GM12878 (cell line): ENCODE measurements around the gene TPRG1. TPM values are rescaled to one million over a fixed set of nuclear protein-coding genes. Genes with fewer than 3 reads are reported as not detected.

ENCODE experiments used
- ATAC-seq: fragments of 200-7000 bp; cut with Tn5 transposase; 3 replicates; pipeline ENCODE4 v1.9.1; 2020; ENCODE audit warnings: mild to moderate bottlenecking, moderate library complexity
- BruUV-seq: library from RNA; stranded (reverse); fragments of 400-500 nt; replicated peaks from 2 replicates; lab custom pipeline; 2021; lab: Mats Ljungman, UMichigan
- CTCF ChIA-PET: fragments of 300-600 bp; sonication (Branson Sonifier 250); formaldehyde crosslinking; extraction: SDS; loops from one replicate; lab custom pipeline; 2021; ENCODE audit warnings: inconsistent platforms; lab: Yijun Ruan, JAX
- POLR2A ChIA-PET: fragments of 350-600 bp; formaldehyde crosslinking; extraction: SDS; loops from one replicate; lab custom pipeline; 2021; ENCODE audit warnings: inconsistent platforms; lab: Charles Lee
- RAD21 ChIA-PET: fragments of 300-600 bp; sonication (Branson Sonifier 250); formaldehyde crosslinking; loops from one replicate; lab custom pipeline; 2023; ENCODE audit warnings: antibody characterized with exemption; ENCODE audit not compliant: unreplicated experiment; lab: Charles Lee
- SMC1A ChIA-PET: fragments of 300-600 bp; sonication (Branson Sonifier 250); formaldehyde crosslinking; loops from one replicate; lab custom pipeline; 2023; ENCODE audit not compliant: unreplicated experiment, uncharacterized antibody; lab: Charles Lee
- DNase-seq: peaks from one replicate; pipeline ENCODE4 v3.0.0-alpha.2; 2011; ENCODE audit warnings: low read depth, low spot score
- FAIRE-seq: peaks from 3 replicates; lab custom pipeline; 2011; peaks lifted over from hg19 to GRCh38; lab: Jason Lieb, UNC
- H2AFZ ChIP-seq: 2 replicates; pipeline ENCODE4 v1.6.0; 2011; ENCODE audit warnings: low read depth, low read length, control low read depth; ENCODE audit not compliant: control insufficient read depth
- H3K27ac ChIP-seq: 2 replicates; pipeline ENCODE4 v1.5.1; 2011; ENCODE audit warnings: control low read depth; ENCODE audit not compliant: control insufficient read depth, insufficient read depth
- H3K27me3 ChIP-seq, 2 experiments: replicated peaks in 1 of 2; 2 replicates each; pipeline versions ENCODE4 v1.6.0 to v1.6.1; 2011; ENCODE audit warnings: low read length in 1 of 2; ENCODE audit not compliant: control insufficient read depth in 2 of 2, insufficient read depth in 2 of 2
- H3K36me3 ChIP-seq, 2 experiments: 2 replicates each; pipeline ENCODE4 v1.5.1; 2011; ENCODE audit warnings: low read length in 1 of 2; ENCODE audit not compliant: control insufficient read depth in 2 of 2, insufficient read depth in 2 of 2
- H3K4me1 ChIP-seq: 2 replicates; pipeline ENCODE4 v1.6.1; 2011; ENCODE audit warnings: mild to moderate bottlenecking, low read length, moderate library complexity, mixed read lengths; ENCODE audit not compliant: control insufficient read depth, insufficient read depth
- H3K4me2 ChIP-seq: 2 replicates; pipeline ENCODE4 v1.6.0; 2011; ENCODE audit warnings: control low read depth; ENCODE audit not compliant: control insufficient read depth, insufficient read depth
- H3K4me3 ChIP-seq: fragments of 200-600 bp; sonication (generic); 2 replicates; pipeline ENCODE4 v1.5.1; 2016
- H3K79me2 ChIP-seq: 2 replicates; pipeline ENCODE4 v1.6.0; 2011; ENCODE audit warnings: low read length; ENCODE audit not compliant: control insufficient read depth, insufficient read depth
- H3K9ac ChIP-seq: 2 replicates; pipeline ENCODE4 v1.8.0; 2011; ENCODE audit warnings: low read length, control low read depth, mixed read lengths; ENCODE audit not compliant: control insufficient read depth, insufficient read depth
- H3K9me3 ChIP-seq: replicated peaks from 3 replicates; pipeline ENCODE4 v1.5.1; 2011; ENCODE audit warnings: mild to moderate bottlenecking, low read length; ENCODE audit not compliant: control insufficient read depth, insufficient read depth
- H4K20me1 ChIP-seq: 2 replicates; pipeline ENCODE4 v1.6.0; 2011; ENCODE audit not compliant: control insufficient read depth, insufficient read depth
- ASH2L ChIP-seq: fragments of 300-600, 200-600 bp; sonication (generic); IDR thresholded peaks from 2 replicates; pipeline ENCODE4 v1.6.1; 2017; ENCODE audit warnings: low read depth, mild to moderate bottlenecking, borderline replicate concordance
- BACH1 ChIP-seq: fragments of 450-650 bp; IDR thresholded peaks from 2 replicates; pipeline ENCODE4 v1.6.1; 2017; ENCODE audit warnings: mild to moderate bottlenecking, borderline replicate concordance
- BHLHE40 ChIP-seq, 2 experiments: fragments of 450-650 bp in 1 of 2; IDR thresholded peaks; 2 replicates each; pipeline ENCODE4 v1.6.1; 2011 to 2017; ENCODE audit warnings: low read depth in 2 of 2, borderline replicate concordance in 1 of 2, improper control_type of control experiment in 1 of 2, low read length in 1 of 2, mild to moderate bottlenecking in 1 of 2
- CBFB ChIP-seq: IDR thresholded peaks from 2 replicates; pipeline ENCODE4 v1.6.1; 2016; ENCODE audit warnings: antibody characterized with exemption, low read depth
- CBX3 ChIP-seq: fragments of 200-600 bp; sonication (generic); IDR thresholded peaks from 2 replicates; pipeline ENCODE4 v1.6.1; 2016; ENCODE audit warnings: low read depth, borderline replicate concordance
- CHD1 ChIP-seq: IDR thresholded peaks from 2 replicates; pipeline ENCODE4 v1.6.1; 2012; ENCODE audit warnings: low read depth, low read length, improper control_type of control experiment
- ELK1 ChIP-seq: IDR thresholded peaks from 2 replicates; pipeline ENCODE4 v1.6.1; 2012; ENCODE audit warnings: low read depth, low read length, improper control_type of control experiment
- EP300 ChIP-seq, 2 experiments: fragments of 150-350 bp in 1 of 2; IDR thresholded peaks; 2 replicates each; pipeline ENCODE4 v1.6.1; 2011 to 2012; ENCODE audit warnings: low read depth in 2 of 2, low read length in 2 of 2, borderline replicate concordance in 1 of 2, improper control_type of control experiment in 1 of 2, inconsistent platforms in 1 of 2; ENCODE audit not compliant: control insufficient read depth in 1 of 2
- FOXK2 ChIP-seq: fragments of 450-650 bp; IDR thresholded peaks from 2 replicates; pipeline ENCODE4 v1.6.1; 2017; ENCODE audit warnings: mild to moderate bottlenecking, moderate library complexity
- HDAC2 ChIP-seq: fragments of 200-600 bp; sonication (generic); IDR thresholded peaks from 2 replicates; pipeline ENCODE4 v1.6.1; 2017
- IKZF2 ChIP-seq, 2 experiments: fragments of 450-650 bp; IDR thresholded peaks; 2 replicates each; pipeline ENCODE4 v1.6.1; 2017; ENCODE audit warnings: mild to moderate bottlenecking in 2 of 2, moderate library complexity in 2 of 2
- NFIC ChIP-seq: IDR thresholded peaks from 2 replicates; pipeline ENCODE4 v1.6.1; 2012; ENCODE audit warnings: low read depth, mild to moderate bottlenecking, inconsistent platforms, low read length, moderate library complexity
- NKRF ChIP-seq: fragments of 450-650 bp; conservative IDR thresholded peaks from 2 replicates; pipeline ENCODE4 v1.6.1; 2017; ENCODE audit warnings: mild to moderate bottlenecking, moderate library complexity
- NR2C2 ChIP-seq: IDR thresholded peaks from 2 replicates; pipeline ENCODE4 v1.6.1; 2011; ENCODE audit warnings: borderline replicate concordance, low read depth; ENCODE audit not compliant: control insufficient read depth, insufficient read length
- TCF12 ChIP-seq: IDR thresholded peaks from 2 replicates; pipeline ENCODE4 v1.6.1; 2011; ENCODE audit warnings: low read depth, mild to moderate bottlenecking, low read length
- ZNF592 ChIP-seq: fragments of 450-650 bp; IDR thresholded peaks from 2 replicates; pipeline ENCODE4 v1.6.1; 2017; ENCODE audit warnings: mild to moderate bottlenecking, moderate library complexity
- WGBS: methylation state at CpG from one replicate; pipeline ENCODE4 v1.1.6; 2016; ENCODE audit warnings: low lambda C conversion rate; ENCODE audit not compliant: insufficient replicate concordance, insufficient coverage; ENCODE audit errors: missing lambda C conversion rate; 5-methylcytosine and 5-hydroxymethylcytosine counted together
- in situ Hi-C: fragments of 300-500 bp; cut with MboI; formaldehyde crosslinking; loops from 9 replicates; pipeline ENCODE4 v1.14.3; 2018; ENCODE audit warnings: mixed read lengths
- intact Hi-C: fragments of 100-400 bp; cut with micrococcal nuclease; formaldehyde crosslinking; loops from one replicate; pipeline ENCODE4 v1.14.2; 2022; ENCODE audit not compliant: unreplicated experiment
- polyA plus RNA-seq, 11 experiments: library from polyadenylated mRNA; depleted of rRNA in 4 of 11; unstranded in 6 of 11; stranded (reverse) in 5 of 11; fragments of >200 nt; fragmentation: Nextera tagmentation in 4 of 11; fragmentation: Illumina TruSeq in 1 of 11; extraction: Ambion mirVana in 4 of 11; extraction: Trizol in 1 of 11; gene quantifications; 1 replicate in 1 of 11; 2 replicates in 10 of 11; pipeline versions ENCODE4 v1.2.1 to v1.2.3, GENCODE V29; 2011 to 2016; ENCODE audit warnings: inconsistent platforms in 2 of 11, missing spikeins in 2 of 11, low read depth in 1 of 11
- total RNA-seq, 4 experiments: library from RNA; depleted of rRNA in 3 of 4; stranded (reverse); fragments of >200 nt in 3 of 4; fragmentation: Illumina TruSeq in 1 of 4; extraction: Trizol in 1 of 4; gene quantifications; 2 replicates each; pipeline versions ENCODE4 v1.2.1 to v1.2.3, GENCODE V29; 2013 to 2021

TPRG1 gene
- total and polyA plus RNA-seq, 10 of the 15 experiments (the other 5 are each of a cell fraction or from before 2014, with no cell fraction given), result 0.26 to 30.7 (median 3.6) TPM

- Histone ChIP-seq H3K27me3 (no peaks in the 10 kb centered on the region; a peak in 1 of 4 replicates), H3K9me3 (no peaks in the 10 kb centered on the region), H4K20me1 (no peaks in the 10 kb centered on the region), H3K4me3 (no peak overlapping the region), H3K9ac (no peak overlapping the region)
- no peak for DNase-seq
- POLR2A ChIA-PET, result no interaction called here
- WGBS, result 89% methylated on average over 5 of the region's 5 CpGs
- TF ChIP-seq ZNF592 (no peak), EP300 (IDR thresholded peaks at IDR 0.05; ENCODE audit: borderline replicate concordance in 1 of 2, control insufficient read depth in 1 of 2, low read depth in 2 of 2, low read length in 2 of 2) (no peak), CBX3 (no peak), TCF12 (no peak), IKZF2 (IDR thresholded peaks at IDR 0.05) (no peak), CBFB (no peak), ASH2L (no peak), NR2C2 (no peak), NFIC (no peak), FOXK2 (no peak), HDAC2 (no peak), CHD1 (no peak), NKRF (no peak), ELK1 (no peak), BHLHE40 (IDR thresholded peaks at IDR 0.05; ENCODE audit: borderline replicate concordance in 1 of 2, low read depth in 2 of 2, low read length in 1 of 2) (no peak), BACH1 (no peak)
- TF ChIP-seq, all 136 proteins: peak for 0
- intact Hi-C loops, result loop anchor here (5.0 kb wide), 2 partner anchors 50 to 105 kb away; no protein-coding TSS in a partner anchor
- H3K27ac ChIP-seq, result no peak overlapping the region
- peaks cover 34% of the 10 kb centered on the region for H3K4me1 ChIP-seq
- ChIA-PET RAD21 (interaction anchor here (0.5 kb wide), 1 partner anchor 1152 kb away, joined by 4 read pairs; no protein-coding TSS in a partner anchor), SMC1A (interaction anchor here (1.4 to 3.4 kb wide), 3 partner anchors 14 to 662 kb away, joined by 3 to 17 read pairs (median 6); no protein-coding TSS in a partner anchor), CTCF (interaction anchor here (1.0 to 3.9 kb wide), 2 partner anchors 14 to 662 kb away, joined by 4 to 21 read pairs; no protein-coding TSS in a partner anchor)
- no peak overlapping the region for H2AFZ ChIP-seq
- H3K4me2 ChIP-seq, result peak overlapping the region; percentile 45; the same call in 1 of the 2 replicates
- no peaks in the 10 kb centered on the region for H3K36me3 ChIP-seq
- H3K79me2 ChIP-seq, result no peaks in the 10 kb centered on the region
- ATAC-seq (no peak), FAIRE-seq (no peak)
- in situ Hi-C loops, result no loop called here
- BruUV-seq, result no TSS peak
These were observed 115.1 kb downstream of the TPRG1 start for GRCh38 chr3:189286916-189287315.
